K562 (cell line): ENCODE data around the gene MYCBPAP. TPM values are rescaled to one million over a fixed set of nuclear protein-coding genes. Genes with fewer than 3 reads are reported as not detected.

Experiments used
- ATAC-seq: fragments of 200-7000 bp; cut with Tn5 transposase; 3 replicates; pipeline ENCODE4 v1.9.1; 2020; ENCODE audit warnings: moderate library complexity
- BruUV-seq: library from RNA; stranded (reverse); fragments of 400-500 nt; replicated peaks from 2 replicates; lab custom pipeline; 2021; lab: Mats Ljungman, UMichigan
- CTCF ChIA-PET: fragments of 300-600 bp; formaldehyde crosslinking; extraction: SDS; loops from one replicate; lab custom pipeline; 2021; ENCODE audit warnings: low intra/inter-chr PET ratio; lab: Yijun Ruan, JAX
- POLR2A ChIA-PET: fragments of 300-600, 350-650 bp; sonication (Branson Sonifier 250); formaldehyde crosslinking; extraction: SDS; loops from one replicate; lab custom pipeline; 2021; ENCODE audit warnings: antibody characterized with exemption, inconsistent platforms; lab: Yijun Ruan, JAX
- DNase-seq, 4 experiments: peaks; one replicate each; pipeline versions ENCODE4 v3.0.0 to v3.0.0-alpha.2; 2011 to 2018; ENCODE audit warnings: low spot score in 3 of 4, mixed read lengths in 3 of 4; ENCODE audit errors: extremely low read depth in 1 of 4
- FAIRE-seq: peaks from 2 replicates; lab custom pipeline; 2011; peaks lifted over from hg19 to GRCh38; lab: Jason Lieb, UNC
- H2AFZ ChIP-seq: 2 replicates; pipeline ENCODE4 v1.6.0; 2011; ENCODE audit warnings: low read depth, low read length, control low read depth, inconsistent platforms
- H3K27ac ChIP-seq: fragments of 200-600 bp; 3 replicates; pipeline ENCODE4 v1.8.0; 2011; ENCODE audit warnings: low read depth, mild to moderate bottlenecking, control low read depth, inconsistent platforms, low read length, moderate library complexity, mixed read lengths; ENCODE audit errors: extremely low read depth
- H3K27me3 ChIP-seq, 2 experiments: fragments of 300-600 bp in 1 of 2; 2 replicates in 1 of 2; 3 replicates in 1 of 2; pipeline versions ENCODE4 v1.6.0 to v1.8.0; 2011; ENCODE audit warnings: inconsistent platforms in 2 of 2, low read length in 2 of 2, mild to moderate bottlenecking in 1 of 2, mixed read lengths in 1 of 2, moderate library complexity in 1 of 2; ENCODE audit not compliant: control insufficient read depth in 2 of 2, insufficient read depth in 2 of 2
- H3K36me3 ChIP-seq: fragments of 300-600 bp; 3 replicates; pipeline ENCODE4 v1.8.0; 2011; ENCODE audit warnings: mild to moderate bottlenecking, low read length, inconsistent platforms; ENCODE audit not compliant: control insufficient read depth, insufficient read depth
- H3K4me1 ChIP-seq, 2 experiments: fragments of 200-600 bp in 1 of 2; replicated peaks in 1 of 2; 2 replicates in 1 of 2; 3 replicates in 1 of 2; pipeline versions ENCODE4 v1.5.1 to v1.8.0; 2011; ENCODE audit warnings: inconsistent platforms in 2 of 2, low read length in 2 of 2, mild to moderate bottlenecking in 1 of 2, mixed read lengths in 1 of 2, moderate library complexity in 1 of 2; ENCODE audit not compliant: control insufficient read depth in 2 of 2, insufficient read depth in 2 of 2
- H3K4me2 ChIP-seq: 2 replicates; pipeline ENCODE4 v1.6.1; 2011; ENCODE audit warnings: low read length, control low read depth, inconsistent platforms, mixed read lengths; ENCODE audit not compliant: insufficient read depth
- H3K4me3 ChIP-seq: fragments of 200-600 bp; sonication (generic), shearing (Covaris generic); 2 replicates; pipeline ENCODE4 v1.5.1; 2016; ENCODE audit warnings: control low read depth, inconsistent platforms
- H3K79me2 ChIP-seq: fragments of 200-600 bp; 3 replicates; pipeline ENCODE4 v1.8.0; 2011; ENCODE audit warnings: low read length, inconsistent platforms; ENCODE audit not compliant: control insufficient read depth, insufficient read depth
- H3K9ac ChIP-seq, 2 experiments: 2 replicates each; pipeline versions ENCODE4 v1.6.0 to v1.6.1; 2011; ENCODE audit warnings: low read depth in 2 of 2, low read length in 2 of 2, control low read depth in 1 of 2, inconsistent platforms in 1 of 2, mild to moderate bottlenecking in 1 of 2, mixed read lengths in 1 of 2; ENCODE audit not compliant: insufficient read depth in 1 of 2
- H3K9me1 ChIP-seq: one replicate; pipeline ENCODE4 v1.6.0; 2011; ENCODE audit warnings: inconsistent platforms, mild to moderate bottlenecking, low read length, moderate library complexity; ENCODE audit not compliant: control insufficient read depth, insufficient read depth
- H3K9me3 ChIP-seq: replicated peaks from 2 replicates; pipeline ENCODE4 v1.5.1; 2011; ENCODE audit warnings: low read depth, low read length, inconsistent platforms; ENCODE audit not compliant: control insufficient read depth, insufficient read depth
- H4K20me1 ChIP-seq: replicated peaks from 2 replicates; pipeline ENCODE4 v1.6.1; 2011; ENCODE audit warnings: low read length, inconsistent platforms, mixed read lengths; ENCODE audit not compliant: control insufficient read depth, insufficient read depth
- ARHGAP35 ChIP-seq: fragments of 450-650 bp; IDR thresholded peaks from 2 replicates; pipeline ENCODE4 v1.6.1; 2018; ENCODE audit not compliant: partially characterized antibody
- CCAR2 ChIP-seq: fragments of 200-400 bp; formaldehyde crosslinking; IDR thresholded peaks from 2 replicates; pipeline ENCODE4 v1.6.1; 2017; ENCODE audit warnings: mild to moderate bottlenecking, low read depth, low read length
- ETV5 ChIP-seq: sonication (generic); formaldehyde crosslinking; IDR thresholded peaks from 2 replicates; pipeline ENCODE4 v1.4.0; 2020; ENCODE audit warnings: low read depth, mild to moderate bottlenecking, missing genetic modification reagents
- GATAD2A ChIP-seq: fragments of 450-650 bp; IDR thresholded peaks from 2 replicates; pipeline ENCODE4 v1.6.1; 2017
- MTA2 ChIP-seq: fragments of 450-650 bp; IDR thresholded peaks from 2 replicates; pipeline ENCODE4 v1.6.1; 2016; ENCODE audit warnings: low read depth
- RNF219 ChIP-seq: fragments of 250-450 bp; sonication (Bioruptor Pico); IDR thresholded peaks from 2 replicates; pipeline ENCODE4 v1.5.0; 2022; ENCODE audit warnings: mild to moderate bottlenecking
- SIN3A ChIP-seq, 2 experiments: fragments of 150-350 bp in 1 of 2; IDR thresholded peaks; 2 replicates each; pipeline ENCODE4 v1.6.1; 2011 to 2016; ENCODE audit warnings: borderline replicate concordance in 2 of 2, low read depth in 2 of 2, low read length in 2 of 2, mild to moderate bottlenecking in 2 of 2, moderate library complexity in 2 of 2; ENCODE audit not compliant: control insufficient read depth in 1 of 2
- TAF15 ChIP-seq: fragments of 200-400 bp; formaldehyde crosslinking; IDR thresholded peaks from 2 replicates; pipeline ENCODE4 v1.6.1; 2017; ENCODE audit warnings: mild to moderate bottlenecking, low read depth, low read length, moderate library complexity
- TCF7 ChIP-seq: sonication (generic); IDR thresholded peaks from 2 replicates; pipeline ENCODE4 v1.6.1; 2016; ENCODE audit warnings: antibody characterized with exemption, borderline replicate concordance
- TRIM28 ChIP-seq: fragments of 450-650 bp; IDR thresholded peaks from 2 replicates; pipeline ENCODE4 v1.6.1; 2017
- ZBTB1 ChIP-seq: sonication (generic); formaldehyde crosslinking; IDR thresholded peaks from 2 replicates; pipeline ENCODE4 v1.8.1; 2023; ENCODE audit warnings: missing genetic modification reagents, low read depth, mild to moderate bottlenecking, borderline replicate concordance
- ZNF175 ChIP-seq: fragments of 200-800 bp; sonication (Bioruptor generic); IDR thresholded peaks from 2 replicates; pipeline ENCODE4 v1.6.1; 2016; ENCODE audit warnings: low read depth, mild to moderate bottlenecking, missing genetic modification characterization, missing compliant biosample characterization
- ZNF263 ChIP-seq: sonication (generic); formaldehyde crosslinking; IDR thresholded peaks from 2 replicates; pipeline ENCODE4 v1.8.0; 2022; ENCODE audit warnings: mild to moderate bottlenecking, missing genetic modification reagents, borderline replicate concordance
- ZNF384 ChIP-seq: IDR thresholded peaks from 2 replicates; pipeline ENCODE4 v1.6.1; 2012; ENCODE audit warnings: low read depth, low read length, improper control_type of control experiment
- ZNF717 ChIP-seq: fragments of 250-450 bp; sonication (Bioruptor Pico); IDR thresholded peaks from 2 replicates; pipeline ENCODE4 v1.5.0; 2021
- ZNF780A ChIP-seq: fragments of 250-450 bp; sonication (Bioruptor Pico); IDR thresholded peaks from 2 replicates; pipeline ENCODE4 v1.5.0; 2021; ENCODE audit warnings: mild to moderate bottlenecking
- ZZZ3 ChIP-seq: fragments of 450-650 bp; IDR thresholded peaks from 2 replicates; pipeline ENCODE4 v1.6.1; 2016; ENCODE audit warnings: antibody characterized with exemption, mild to moderate bottlenecking, moderate library complexity
- WGBS: fragments of 100-300 bp; shearing (Covaris generic); methylation state at CpG from one replicate; pipeline ENCODE4 v1.1.6; 2016; ENCODE audit warnings: low coverage, mixed read lengths; ENCODE audit not compliant: insufficient coverage; ENCODE audit errors: missing lambda C conversion rate; 5-methylcytosine and 5-hydroxymethylcytosine counted together
- in situ Hi-C: fragments of 300-500 bp; cut with MboI; formaldehyde crosslinking; loops from 4 replicates; pipeline ENCODE4 v1.15.0; 2018; ENCODE audit warnings: inconsistent platforms, mixed read lengths
- intact Hi-C: fragments of 100-400 bp; cut with micrococcal nuclease; formaldehyde crosslinking; loops from 2 replicates; pipeline ENCODE4 v1.14.2; 2022
- polyA plus RNA-seq, 8 experiments: library from polyadenylated mRNA; depleted of rRNA in 4 of 8; stranded (reverse) in 5 of 8; unstranded in 3 of 8; fragments of >200 nt; fragmentation: Nextera tagmentation in 2 of 8; fragmentation: Illumina TruSeq in 1 of 8; extraction: Ambion mirVana in 2 of 8; extraction: Trizol in 1 of 8; gene quantifications; 2 replicates each; pipeline versions ENCODE4 v1.2.1 to v1.2.3, GENCODE V29; 2011 to 2014; ENCODE audit warnings: inconsistent platforms in 1 of 8, missing spikeins in 1 of 8
- total RNA-seq, 7 experiments: library from RNA; depleted of rRNA in 6 of 7; stranded (reverse); fragments of >200 nt in 6 of 7; fragmentation: Illumina TruSeq in 2 of 7; extraction: Trizol in 2 of 7; gene quantifications; 2 replicates each; pipeline versions ENCODE4 v1.2.1 to v1.2.3, GENCODE V29; 2011 to 2021; ENCODE audit warnings: low replicate concordance in 1 of 7
- TF ChIP-seq, protein P1 (sequence below): fragments of 450-650 bp; IDR thresholded peaks from 2 replicates; pipeline ENCODE4 v1.6.1; 2016; ENCODE audit warnings: missing biosample characterization, missing genetic modification characterization
- TF ChIP-seq, protein P2 (sequence below): fragments of 250-450 bp; sonication (Bioruptor Pico); IDR thresholded peaks from 2 replicates; pipeline ENCODE4 v1.9.0; 2021; ENCODE audit warnings: mild to moderate bottlenecking, inconsistent platforms

MYCBPAP gene
- total and polyA plus RNA-seq, 9 of the 15 experiments (the other 6 are each of a cell fraction or from before 2014, with no cell fraction given), result not detected

GRCh38 chr17:50467114-50467854 lies 41.0 kb upstream of the MYCBPAP start:
- Histone ChIP-seq H3K9me3 (no peaks in the 10 kb centered on the region), H3K79me2 (no peaks in the 10 kb centered on the region), H3K27me3 (peaks cover 24 to 84% of the 10 kb centered on the region in 2 experiments; a peak in 4 of 5 replicates), H2AFZ (no peak overlapping the region), H3K27ac (no peak overlapping the region), H4K20me1 (peaks cover 14% of the 10 kb centered on the region), H3K9ac (no peak overlapping the region), H3K9me1 (no peaks in the 10 kb centered on the region), H3K4me1 (peaks cover 0 to 25% of the 10 kb centered on the region in 2 experiments; a peak in 2 of 5 replicates), H3K4me2 (no peak overlapping the region), H3K4me3 (no peak overlapping the region), H3K36me3 (no peaks in the 10 kb centered on the region)
- intact Hi-C loops, result no loop called here
- ChIA-PET CTCF (no interaction called here), POLR2A (no interaction called here)
- DNase-seq (no peak), FAIRE-seq (no peak), ATAC-seq (no peak)
- in situ Hi-C loops, result no loop called here
- 6% methylated on average over 7 of the region's 7 CpGs for whole genome bisulfite sequencing
- BruUV-seq, result no TSS peak
- TF ChIP-seq GATAD2A, result no peak
- TF ChIP-seq, protein P1, sequence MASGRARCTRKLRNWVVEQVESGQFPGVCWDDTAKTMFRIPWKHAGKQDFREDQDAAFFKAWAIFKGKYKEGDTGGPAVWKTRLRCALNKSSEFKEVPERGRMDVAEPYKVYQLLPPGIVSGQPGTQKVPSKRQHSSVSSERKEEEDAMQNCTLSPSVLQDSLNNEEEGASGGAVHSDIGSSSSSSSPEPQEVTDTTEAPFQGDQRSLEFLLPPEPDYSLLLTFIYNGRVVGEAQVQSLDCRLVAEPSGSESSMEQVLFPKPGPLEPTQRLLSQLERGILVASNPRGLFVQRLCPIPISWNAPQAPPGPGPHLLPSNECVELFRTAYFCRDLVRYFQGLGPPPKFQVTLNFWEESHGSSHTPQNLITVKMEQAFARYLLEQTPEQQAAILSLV (tag), result no peak
- TF ChIP-seq ZNF263 (CRISPR knock-in tag), result no peak
- no peak for TF ChIP-seq TCF7
- no peak for TF ChIP-seq RNF219 (CRISPR knock-in tag)
- no peak for TF ChIP-seq MTA2
- no peak for TF ChIP-seq ZNF384
- no peak for TF ChIP-seq CCAR2
- TF ChIP-seq TAF15, result no peak
- TF ChIP-seq TRIM28, result no peak
- TF ChIP-seq ZNF175 (CRISPR knock-in tag), result no peak
- no peak for TF ChIP-seq ZBTB1
- TF ChIP-seq ARHGAP35, result no peak
- TF ChIP-seq, protein P2, sequence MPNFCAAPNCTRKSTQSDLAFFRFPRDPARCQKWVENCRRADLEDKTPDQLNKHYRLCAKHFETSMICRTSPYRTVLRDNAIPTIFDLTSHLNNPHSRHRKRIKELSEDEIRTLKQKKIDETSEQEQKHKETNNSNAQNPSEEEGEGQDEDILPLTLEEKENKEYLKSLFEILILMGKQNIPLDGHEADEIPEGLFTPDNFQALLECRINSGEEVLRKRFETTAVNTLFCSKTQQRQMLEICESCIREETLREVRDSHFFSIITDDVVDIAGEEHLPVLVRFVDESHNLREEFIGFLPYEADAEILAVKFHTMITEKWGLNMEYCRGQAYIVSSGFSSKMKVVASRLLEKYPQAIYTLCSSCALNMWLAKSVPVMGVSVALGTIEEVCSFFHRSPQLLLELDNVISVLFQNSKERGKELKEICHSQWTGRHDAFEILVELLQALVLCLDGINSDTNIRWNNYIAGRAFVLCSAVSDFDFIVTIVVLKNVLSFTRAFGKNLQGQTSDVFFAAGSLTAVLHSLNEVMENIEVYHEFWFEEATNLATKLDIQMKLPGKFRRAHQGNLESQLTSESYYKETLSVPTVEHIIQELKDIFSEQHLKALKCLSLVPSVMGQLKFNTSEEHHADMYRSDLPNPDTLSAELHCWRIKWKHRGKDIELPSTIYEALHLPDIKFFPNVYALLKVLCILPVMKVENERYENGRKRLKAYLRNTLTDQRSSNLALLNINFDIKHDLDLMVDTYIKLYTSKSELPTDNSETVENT (CRISPR knock-in tag), result no peak
- no peak for TF ChIP-seq ZZZ3
- no peak for TF ChIP-seq SIN3A (IDR thresholded peaks at IDR 0.05; ENCODE audit: borderline replicate concordance in 2 of 2, control insufficient read depth in 1 of 2, low read depth in 2 of 2, low read length in 2 of 2)
- no peak for TF ChIP-seq ZNF780A (CRISPR knock-in tag)
- TF ChIP-seq ETV5, result no peak
- no peak for TF ChIP-seq ZNF717 (CRISPR knock-in tag)
